ENCODE results near the gene PHAF1. TPM values are rescaled to one million over a fixed set of nuclear protein-coding genes. Genes with fewer than 3 reads are reported as not detected.

PHAF1 gene
- polyA plus RNA-seq, 4 donors, result 21.0 to 28.5 (median 25.5) TPM

- DNase-seq (ENCODE audit: low read depth in 4 of 4, low spot score in 2 of 4), result no peak
Measured at GRCh38 chr16:67158637-67159600, 49.2 kb downstream of the PHAF1 start.

- no peak for DNase-seq (ENCODE audit: low read depth in 4 of 4, low spot score in 2 of 4)
Measured at GRCh38 chr16:67161595-67162058, 51.9 kb downstream of the PHAF1 start.

GRCh38 chr16:67162506-67163163 is 52.9 kb downstream of the PHAF1 start:
- no peak for DNase-seq (ENCODE audit: low read depth in 4 of 4, low spot score in 2 of 4)

GRCh38 chr16:67163164-67163998 is 53.6 kb downstream of the PHAF1 start:
- DNase-seq (ENCODE audit: low read depth in 4 of 4, low spot score in 2 of 4), result no peak

- no peak for DNase-seq (ENCODE audit: low read depth in 4 of 4, low spot score in 2 of 4)
Measured at GRCh38 chr16:67163999-67164558, 54.3 kb downstream of the PHAF1 start.

- DNase-seq (ENCODE audit: low read depth in 4 of 4, low spot score in 2 of 4), result no peak
Measured at GRCh38 chr16:67164599-67165061, 54.9 kb downstream of the PHAF1 start, which contains the start of gene HSF4. TSS of gene HSF4 (plus strand) at chr16:67164745. CDS start at chr16:67164812, 67 bp downstream.

- DNase-seq (ENCODE audit: low read depth in 4 of 4, low spot score in 2 of 4), result no peak
Measured at GRCh38 chr16:67165121-67166078, 55.7 kb downstream of the PHAF1 start.

- no peak for DNase-seq (ENCODE audit: low read depth in 4 of 4, low spot score in 2 of 4)
Measured at GRCh38 chr16:67166110-67166547, 56.4 kb downstream of the PHAF1 start.

- DNase-seq (ENCODE audit: low read depth in 4 of 4, low spot score in 2 of 4), result no peak
Measured at GRCh38 chr16:67166598-67167168, 56.9 kb downstream of the PHAF1 start.

GRCh38 chr16:67167588-67167987 is 57.8 kb downstream of the PHAF1 start:
- no peak for DNase-seq (ENCODE audit: low read depth in 4 of 4, low spot score in 2 of 4)

GRCh38 chr16:67169011-67169451 is 59.3 kb downstream of the PHAF1 start:
- DNase-seq (ENCODE audit: low read depth in 4 of 4, low spot score in 2 of 4), result no peak

- DNase-seq (ENCODE audit: low read depth in 4 of 4, low spot score in 2 of 4), result no peak
Measured at GRCh38 chr16:67169642-67170167, 60.0 kb downstream of the PHAF1 start.

GRCh38 chr16:67170168-67170948 is 60.6 kb downstream of the PHAF1 start, which contains the start of gene NOL3:
TSS of gene NOL3 (plus strand) at chr16:67170538.
- no peak for DNase-seq (ENCODE audit: low read depth in 4 of 4, low spot score in 2 of 4)

GRCh38 chr16:67170949-67171649 is 61.4 kb downstream of the PHAF1 start:
- DNase-seq (ENCODE audit: low read depth in 4 of 4, low spot score in 2 of 4), result no peak

- DNase-seq (ENCODE audit: low read depth in 4 of 4, low spot score in 2 of 4), result no peak
Measured at GRCh38 chr16:67173323-67173722, 63.6 kb downstream of the PHAF1 start.

GRCh38 chr16:67173808-67174705 is 64.3 kb downstream of the PHAF1 start:
- DNase-seq (ENCODE audit: low read depth in 4 of 4, low spot score in 2 of 4), result no peak
